Heart right ventricle (tissue), 16 donors: ENCODE data around the gene TEX28. TPM values are rescaled to one million over a fixed set of nuclear protein-coding genes. Genes with fewer than 3 reads are reported as not detected.

ENCODE experiments used
- ATAC-seq, 8 donors: fragments of 200-7000 bp; cut with Tn5 transposase; one replicate each; pipeline ENCODE4 v1.9.1; 2020; ENCODE audit warnings: mild to moderate bottlenecking in 8 of 8, moderate library complexity in 8 of 8, moderate number of reproducible peaks in 1 of 8
- DNase-seq, 2 donors: peaks; one replicate each; pipeline ENCODE4 v3.0.0-alpha.2; 2020
- H3K27ac ChIP-seq, 10 donors: fragments of 200-600 bp; sonication (generic) in 2 of 10; one replicate each; pipeline versions ENCODE4 v1.5.0 to v1.8.0; 2020 to 2022; ENCODE audit warnings: mild to moderate bottlenecking in 3 of 10
- H3K27me3 ChIP-seq, 7 donors: fragments of 200-600 bp; one replicate each; pipeline ENCODE4 v1.8.0; 2021 to 2022; ENCODE audit warnings: mild to moderate bottlenecking in 2 of 7
- H3K36me3 ChIP-seq, 9 donors: fragments of 200-600 bp; sonication (generic) in 1 of 9; one replicate each; pipeline versions ENCODE4 v1.5.0 to v1.8.0; 2020 to 2022; ENCODE audit warnings: mild to moderate bottlenecking in 2 of 9
- H3K4me1 ChIP-seq, 9 donors: fragments of 200-600 bp; sonication (generic) in 1 of 9; one replicate each; pipeline versions ENCODE4 v1.5.0 to v1.8.0; 2020 to 2022; ENCODE audit warnings: mild to moderate bottlenecking in 4 of 9
- H3K4me3 ChIP-seq, 10 donors: fragments of 200-600 bp; sonication (generic) in 2 of 10; one replicate each; pipeline versions ENCODE4 v1.5.0 to v1.8.0; 2020 to 2022; ENCODE audit warnings: mild to moderate bottlenecking in 7 of 10, moderate library complexity in 2 of 10
- H3K9me3 ChIP-seq, 11 donors: fragments of 200-600 bp in 10 of 11; sonication (generic) in 2 of 11; one replicate each; pipeline versions ENCODE4 v1.5.0 to v1.8.0; 2013 to 2022; ENCODE audit warnings: mild to moderate bottlenecking in 2 of 11, control low read depth in 1 of 11, moderate library complexity in 1 of 11
- WGBS, 2 donors: extraction: QIAGEN DNeasy Blood & Tissue Kit; methylation state at CpG; one replicate each; pipeline ENCODE4 v1.1.7; 2013; ENCODE audit warnings: inconsistent platforms in 1 of 2; 5-methylcytosine and 5-hydroxymethylcytosine counted together
- intact Hi-C, 10 donors: fragments of 100-400 bp; cut with DNase I; formaldehyde crosslinking; loops; one replicate each; pipeline versions ENCODE4 v1.11.1 to v1.14.2; 2022
- polyA plus RNA-seq, 2 donors: library from polyadenylated mRNA; stranded (reverse); fragments of 200-250 nt; gene quantifications; one replicate each; pipeline ENCODE4 v1.2.3, GENCODE V29; 2013
- total RNA-seq, 10 donors: library from RNA; stranded (reverse); fragmentation: NEBNext Ultra II Directional in 3 of 10; extraction: Animal tissue kit (Norgen Biotek cat#: 25700) in 3 of 10; gene quantifications; one replicate each; pipeline versions ENCODE4 v1.2.1 to v1.2.4, GENCODE V29; 2021 to 2023
- TF ChIP-seq, protein P1 (sequence below), 9 donors: fragments of 200-600 bp; sonication (generic) in 2 of 9; IDR thresholded peaks; one replicate each; pipeline versions ENCODE4 v1.5.0 to v1.8.0; 2021 to 2022; ENCODE audit warnings: antibody characterized with exemption in 9 of 9, mild to moderate bottlenecking in 5 of 9, moderate library complexity in 1 of 9
- donor health status: Arrhythmogenic right ventricular cardiomyopathy.
- donor health status: ischemic (EF 13 %, LVEDD 7.1; RV severe dilation, severe dysfunction).
- donor health status: healthy with polysubstance abuse.
- donor health status: DM: no; HTN: yes; CAD: no.
- donor health status: DM: no; HTN: no; CAD: no.
- donor health status: ischemic (EF 25% LVEDD 6.9; RV normal size, moderate dysfunction).
- donor health status: ischemic (EF 25% LVEDD 5.7; RV mildly dilated, moderate dysfunction).
- donor health status: healthy.
- donor health status: DM: yes; HTN: yes; CAD: no.
- donor health status: Ischemic cardiomyopathy.
- donor health status: ischemic (EF 35%, LVEDD 5.7; RV mildly dilated, moderate dysfunction).
- donor health status: nonischemic (EF 11% LVEDD 7.7; RV severe dilation, severe dysfunction).
- donor health status: DM: yes; HTN: yes; CAD: no.
- donor health status: PGD.
- donor health status: ischemic (EF 29% LVEDD 5.4; RV normal size, mild dysfunction).
- donor health status: nonischemic (EF 23%, LVEDD 6.1; RV moderate dilation, normal function).

TEX28 gene
- total and polyA plus RNA-seq, 12 donors = not detected

DNA sequence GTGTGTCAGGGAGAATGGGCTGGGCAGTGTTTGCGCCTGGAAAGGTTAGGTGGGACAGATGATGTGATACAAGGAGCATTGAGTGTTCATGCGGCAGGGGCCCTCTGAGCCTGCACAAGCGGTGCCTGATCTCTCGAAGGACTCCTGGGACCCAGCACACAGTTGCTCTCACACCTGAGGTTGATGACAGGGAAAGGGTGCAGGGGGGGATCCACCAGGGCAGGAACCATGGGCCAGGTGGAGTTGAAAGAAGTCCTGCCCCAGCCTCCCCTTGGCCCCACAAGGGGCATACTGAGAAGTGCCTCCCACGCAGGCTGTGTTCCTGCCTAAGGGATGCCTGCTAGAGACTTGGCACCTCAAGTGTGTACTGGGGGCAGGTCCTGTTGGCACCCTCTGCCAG, 33.7 kb upstream of the TEX28 start:
- DNase-seq = no peak
- intact Hi-C loops = no loop called here
- Histone ChIP-seq H3K27me3 (peaks cover 0 to 63% (median 0%) of the 10 kb centered on the region in 7 donors), H3K27ac (no peak overlapping the region), H3K4me1 (peaks cover 0 to 31% (median 14%) of the 10 kb centered on the region in 9 donors), H3K36me3 (no peaks in the 10 kb centered on the region), H3K9me3 (no peaks in the 10 kb centered on the region), H3K4me3 (no peak overlapping the region)
- ATAC-seq = no peak
- TF ChIP-seq, protein P1, sequence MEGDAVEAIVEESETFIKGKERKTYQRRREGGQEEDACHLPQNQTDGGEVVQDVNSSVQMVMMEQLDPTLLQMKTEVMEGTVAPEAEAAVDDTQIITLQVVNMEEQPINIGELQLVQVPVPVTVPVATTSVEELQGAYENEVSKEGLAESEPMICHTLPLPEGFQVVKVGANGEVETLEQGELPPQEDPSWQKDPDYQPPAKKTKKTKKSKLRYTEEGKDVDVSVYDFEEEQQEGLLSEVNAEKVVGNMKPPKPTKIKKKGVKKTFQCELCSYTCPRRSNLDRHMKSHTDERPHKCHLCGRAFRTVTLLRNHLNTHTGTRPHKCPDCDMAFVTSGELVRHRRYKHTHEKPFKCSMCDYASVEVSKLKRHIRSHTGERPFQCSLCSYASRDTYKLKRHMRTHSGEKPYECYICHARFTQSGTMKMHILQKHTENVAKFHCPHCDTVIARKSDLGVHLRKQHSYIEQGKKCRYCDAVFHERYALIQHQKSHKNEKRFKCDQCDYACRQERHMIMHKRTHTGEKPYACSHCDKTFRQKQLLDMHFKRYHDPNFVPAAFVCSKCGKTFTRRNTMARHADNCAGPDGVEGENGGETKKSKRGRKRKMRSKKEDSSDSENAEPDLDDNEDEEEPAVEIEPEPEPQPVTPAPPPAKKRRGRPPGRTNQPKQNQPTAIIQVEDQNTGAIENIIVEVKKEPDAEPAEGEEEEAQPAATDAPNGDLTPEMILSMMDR (IDR thresholded peaks at IDR 0.05) = no peak
- WGBS, 2 donors = 54 to 83% methylated on average over 5 of the region's 5 CpGs

DNA sequence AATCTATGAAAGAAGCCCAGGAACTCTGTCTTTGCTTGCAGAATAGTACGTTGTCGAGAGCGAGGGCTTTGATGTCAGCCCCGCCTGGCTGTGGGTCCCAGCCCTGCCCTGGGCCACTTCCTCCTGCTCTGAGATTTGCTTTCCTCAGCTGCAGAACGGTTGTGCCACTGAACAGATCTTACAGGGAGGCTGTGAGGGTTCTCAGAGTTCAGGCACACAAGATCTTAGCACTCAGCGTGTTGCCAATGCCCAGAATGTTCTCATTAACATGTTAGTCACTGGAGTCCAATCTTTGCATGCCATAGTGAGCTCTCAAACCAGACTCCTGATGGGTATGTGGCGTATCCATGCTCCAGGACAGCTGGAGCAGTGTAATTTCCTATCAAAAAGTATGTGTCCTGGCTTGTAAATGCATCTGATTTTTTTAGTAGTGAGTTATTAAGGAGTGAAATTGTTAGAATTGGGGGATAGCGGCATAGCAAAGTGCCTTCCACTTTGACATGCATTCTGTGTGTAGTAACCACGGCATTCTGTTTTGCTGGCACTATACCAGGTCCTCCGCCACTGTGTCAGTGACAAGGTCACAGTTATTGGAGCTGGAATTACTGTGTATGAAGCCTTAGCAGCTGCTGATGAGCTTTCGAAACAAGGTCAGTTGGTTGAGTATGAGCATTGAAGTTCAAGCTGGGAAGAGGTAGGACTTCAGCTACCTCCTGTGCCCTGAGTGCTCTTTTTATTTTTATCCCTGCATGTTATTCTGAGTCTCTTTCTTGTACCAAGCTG, 32.3 kb upstream of the TEX28 start:
- 19 to 23% methylated on average over 11 of the region's 11 CpGs for WGBS, 2 donors
- ATAC-seq = peak; percentile 14 to 70 (median 58)
- H3K9me3 ChIP-seq = no peaks in the 10 kb centered on the region
- peak overlapping the region in 1 of 10 donors; percentile 9 for H3K4me3 ChIP-seq
- peaks cover 0 to 31% (median 14%) of the 10 kb centered on the region in 9 donors for H3K4me1 ChIP-seq
- H3K27ac ChIP-seq = peak overlapping the region in 8 of 10 donors; percentile 34 to 69 (median 47)
- TF ChIP-seq, protein P1 (IDR thresholded peaks at IDR 0.05) = no peak
- DNase-seq = no peak
- intact Hi-C loops = no loop called here
- H3K36me3 ChIP-seq = no peaks in the 10 kb centered on the region
- peaks cover 0 to 66% (median 0%) of the 10 kb centered on the region in 7 donors for H3K27me3 ChIP-seq

DNA sequence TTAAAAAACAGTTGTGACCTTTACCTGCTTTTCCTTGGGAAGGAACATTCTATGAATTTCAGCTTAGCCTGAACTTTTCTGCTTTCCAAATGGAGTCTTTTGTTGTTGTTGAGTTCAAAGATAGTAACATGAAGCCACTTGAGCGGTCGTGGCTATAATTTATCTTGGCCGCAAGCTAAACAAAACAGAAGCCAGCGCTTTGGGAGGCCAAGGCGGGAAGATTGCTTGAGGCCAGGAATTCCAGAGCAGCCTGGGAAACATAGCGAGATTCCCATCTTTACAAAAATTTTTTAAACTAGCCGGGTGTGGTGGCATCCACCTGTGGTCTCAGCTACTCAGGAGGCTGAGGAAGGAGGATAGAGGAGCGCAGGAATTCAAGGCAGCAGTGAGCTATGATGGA, 30.6 kb upstream of the TEX28 start:
- H3K4me1 ChIP-seq = peaks cover 0 to 31% (median 14%) of the 10 kb centered on the region in 9 donors
- DNase-seq = no peak

DNA sequence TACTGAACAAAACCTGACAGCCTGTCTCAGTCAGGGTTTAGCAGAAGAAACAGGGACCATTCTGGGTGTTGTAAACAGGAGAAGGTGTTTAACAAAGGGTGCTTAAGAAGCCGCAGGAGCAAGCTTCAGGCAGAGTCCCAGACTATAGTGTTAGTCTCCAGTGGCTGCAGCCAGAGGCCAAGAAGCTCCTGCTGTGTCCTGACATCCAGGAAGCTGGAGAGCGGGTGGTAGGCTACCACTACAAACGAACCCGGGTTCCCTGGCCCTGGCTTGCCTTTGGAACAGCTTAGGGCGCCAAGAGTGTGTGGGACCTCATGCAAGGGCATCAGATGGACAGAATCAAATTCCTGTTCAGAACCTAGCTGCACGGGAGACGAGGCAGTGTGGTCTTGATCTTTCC, 28.6 kb upstream of the TEX28 start:
- DNase-seq = no peak
- H3K4me3 ChIP-seq = no peak overlapping the region
- H3K27me3 ChIP-seq = peaks cover 0 to 59% (median 0%) of the 10 kb centered on the region in 7 donors
- TF ChIP-seq, protein P1 (IDR thresholded peaks at IDR 0.05) = no peak
- H3K9me3 ChIP-seq = no peaks in the 10 kb centered on the region
- no peak overlapping the region for H3K27ac ChIP-seq
- ATAC-seq = no peak
- H3K4me1 ChIP-seq = peaks cover 0 to 31% (median 14%) of the 10 kb centered on the region in 9 donors
- intact Hi-C loops = no loop called here
- WGBS, 2 donors = 68 to 79% methylated on average over 7 of the region's 7 CpGs
- no peaks in the 10 kb centered on the region for H3K36me3 ChIP-seq

More for the DNA sequence above, 30.6 kb upstream of the TEX28 start:
- H3K36me3 ChIP-seq = no peaks in the 10 kb centered on the region
- H3K9me3 ChIP-seq = no peaks in the 10 kb centered on the region
- intact Hi-C loops = loop anchor here in 1 of 10 donors (2.0 kb wide), 1 partner anchor 45 kb away; no protein-coding TSS in a partner anchor
- peaks cover 0 to 62% (median 0%) of the 10 kb centered on the region in 7 donors for H3K27me3 ChIP-seq
- no peak overlapping the region for H3K4me3 ChIP-seq
- 42 to 51% methylated on average over 8 of the region's 8 CpGs for WGBS, 2 donors
- ATAC-seq = peak in 2 of 8 donors; percentile 54 to 55
- H3K27ac ChIP-seq = no peak overlapping the region
- TF ChIP-seq, protein P1 (IDR thresholded peaks at IDR 0.05) = no peak
